Measurements from ENCODE around the gene UGT1A8.
"Not testable (repeated sequence)": the region's sequence is repeated elsewhere in the genome, so short reads cannot be mapped to it uniquely, and the experiment has no call there.

Gene UGT1A8

DNA sequence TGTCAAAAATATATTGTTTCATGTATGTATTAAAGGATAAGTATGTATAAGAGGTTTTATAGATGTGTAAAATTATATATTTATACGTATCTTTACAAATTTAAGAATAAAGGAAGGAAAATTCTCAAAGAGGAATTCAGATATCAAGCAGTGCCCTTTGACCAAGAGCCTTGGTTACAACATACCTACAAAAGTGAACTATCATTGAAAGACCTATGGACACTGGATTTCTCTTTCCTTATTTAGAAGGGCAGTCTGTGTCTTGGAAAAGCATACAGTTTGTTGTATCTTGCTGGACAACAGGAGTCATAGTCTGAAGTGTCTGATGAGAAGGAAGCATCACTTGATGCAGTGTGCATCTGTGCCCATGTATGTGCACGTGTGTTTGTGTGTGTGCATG lies 29.0 kb upstream of the UGT1A8 start:
- TF ChIP-seq MYC (IDR thresholded peaks at IDR 0.05; ENCODE audit: low read depth, low read length) (no peak), POLR2A (IDR thresholded peaks at IDR 0.05; ENCODE audit: extremely low read depth, insufficient read length) (no peak), CTCF (IDR thresholded peaks at IDR 0.05; ENCODE audit: low read depth, low read length) (no peak)
- TF ChIP-seq, protein P1, sequence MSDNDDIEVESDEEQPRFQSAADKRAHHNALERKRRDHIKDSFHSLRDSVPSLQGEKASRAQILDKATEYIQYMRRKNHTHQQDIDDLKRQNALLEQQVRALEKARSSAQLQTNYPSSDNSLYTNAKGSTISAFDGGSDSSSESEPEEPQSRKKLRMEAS (IDR thresholded peaks at IDR 0.05; ENCODE audit: low read depth, low read length): no peak
- no peak for DNase-seq (ENCODE audit: low read depth)
- H3K4me3 ChIP-seq (ENCODE audit: low read depth, low read length): no peak overlapping the region

DNA sequence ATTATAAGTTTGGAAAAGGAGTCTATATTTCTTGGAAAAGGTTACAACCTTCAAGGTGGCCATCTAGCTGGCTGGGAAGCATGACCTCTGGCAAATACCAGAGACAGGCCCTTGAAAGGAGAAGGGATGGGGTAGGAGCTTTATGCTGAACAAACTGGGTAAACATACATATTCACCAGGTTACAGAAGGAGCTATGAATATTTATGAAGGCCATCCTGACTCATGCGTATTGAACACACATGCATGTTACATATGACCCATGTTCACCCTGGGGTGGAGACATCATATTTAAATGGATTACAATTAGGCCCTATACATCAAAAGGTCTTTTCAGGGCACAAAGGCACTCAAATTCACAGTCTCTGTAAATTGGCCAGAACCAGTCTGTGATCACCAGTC lies 24.7 kb upstream of the UGT1A8 start:
- not testable (repeated sequence) for H3K4me3 ChIP-seq (ENCODE audit: low read depth, low read length); DNase-seq (ENCODE audit: low read depth)

- TF ChIP-seq POLR2A (IDR thresholded peaks at IDR 0.05; ENCODE audit: extremely low read depth, insufficient read length) (no peak), CTCF (IDR thresholded peaks at IDR 0.05; ENCODE audit: low read depth, low read length) (no peak), MYC (IDR thresholded peaks at IDR 0.05; ENCODE audit: low read depth, low read length) (no peak)
- TF ChIP-seq, protein P1 (IDR thresholded peaks at IDR 0.05; ENCODE audit: low read depth, low read length): no peak
- no peak overlapping the region for H3K4me3 ChIP-seq (ENCODE audit: low read depth, low read length)
- no peak for DNase-seq (ENCODE audit: low read depth)
Measured at GRCh38 chr2:233593201-233593600, 24.2 kb upstream of the UGT1A8 start.

GRCh38 chr2:233597522-233597921 lies 19.9 kb upstream of the UGT1A8 start:
- DNase-seq (ENCODE audit: low read depth): no peak
- H3K4me3 ChIP-seq (ENCODE audit: low read depth, low read length): no peak overlapping the region
- TF ChIP-seq, protein P1 (IDR thresholded peaks at IDR 0.05; ENCODE audit: low read depth, low read length): no peak
- TF ChIP-seq POLR2A (IDR thresholded peaks at IDR 0.05; ENCODE audit: extremely low read depth, insufficient read length) (no peak), MYC (IDR thresholded peaks at IDR 0.05; ENCODE audit: low read depth, low read length) (no peak), CTCF (IDR thresholded peaks at IDR 0.05; ENCODE audit: low read depth, low read length) (no peak)

DNA sequence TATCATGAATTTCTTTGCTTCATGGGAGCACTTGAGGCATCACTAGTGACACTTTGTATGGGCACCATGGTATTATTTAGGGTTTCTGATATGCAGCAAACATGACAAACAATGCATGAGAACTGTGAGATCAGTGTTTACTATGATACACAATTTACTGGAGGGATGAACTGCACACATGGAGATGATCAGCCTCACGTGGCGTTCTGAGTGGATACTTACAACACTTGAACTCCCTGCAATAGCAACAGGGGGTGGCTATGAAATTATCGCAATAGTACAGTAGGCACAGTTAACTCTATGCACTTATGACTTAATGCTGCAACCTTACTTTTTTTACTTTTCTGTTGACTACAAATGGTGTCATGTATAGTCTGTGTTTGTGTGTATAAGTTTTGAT lies 18.5 kb upstream of the UGT1A8 start:
- TF ChIP-seq, protein P1 (IDR thresholded peaks at IDR 0.05; ENCODE audit: low read depth, low read length): no peak
- TF ChIP-seq CTCF (IDR thresholded peaks at IDR 0.05; ENCODE audit: low read depth, low read length): no peak
- no peak for TF ChIP-seq POLR2A (IDR thresholded peaks at IDR 0.05; ENCODE audit: extremely low read depth, insufficient read length)
- no peak overlapping the region for H3K4me3 ChIP-seq (ENCODE audit: low read depth, low read length)
- DNase-seq (ENCODE audit: low read depth): no peak

DNA sequence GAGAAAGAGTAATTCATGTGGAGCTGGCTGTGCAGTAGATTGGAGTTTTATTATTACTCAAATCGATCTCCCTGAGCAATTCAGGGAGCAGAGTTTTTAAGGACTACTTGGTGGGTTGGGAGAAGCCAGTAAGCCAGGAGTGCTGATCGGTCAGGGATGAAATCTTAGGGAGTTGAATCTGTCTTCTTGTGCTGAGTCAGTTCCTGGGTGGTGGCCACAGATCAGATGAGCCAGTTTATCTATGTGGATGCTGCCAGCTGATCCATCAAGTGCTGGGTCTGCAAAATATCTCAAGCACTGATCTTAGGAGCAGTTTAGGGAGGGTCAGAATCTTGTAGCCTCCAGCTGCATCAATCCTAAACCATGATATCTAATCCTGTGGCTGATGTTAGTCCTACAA lies 17.0 kb upstream of the UGT1A8 start:
- H3K4me3 ChIP-seq (ENCODE audit: low read depth, low read length): no peak overlapping the region
- no peak for DNase-seq (ENCODE audit: low read depth)
- TF ChIP-seq, protein P1 (IDR thresholded peaks at IDR 0.05; ENCODE audit: low read depth, low read length): no peak
- TF ChIP-seq MYC (IDR thresholded peaks at IDR 0.05; ENCODE audit: low read depth, low read length) (no peak), CTCF (IDR thresholded peaks at IDR 0.05; ENCODE audit: low read depth, low read length) (no peak), POLR2A (IDR thresholded peaks at IDR 0.05; ENCODE audit: extremely low read depth, insufficient read length) (no peak)
